HepG2 (cell line): ENCODE data around the gene LONP1. TPM values are rescaled to one million over a fixed set of nuclear protein-coding genes. Genes with fewer than 3 reads are reported as not detected.
A peak's percentile ranks its signal among the peaks of the same experiment; 100 is the strongest.

Experiments used
- ARNT ChIP-seq: fragments of 450-650 bp; IDR thresholded peaks from 2 replicates; pipeline ENCODE4 v1.6.1; 2017
- ATF7 ChIP-seq, 2 experiments: fragments of 450-650 bp in 1 of 2; sonication (generic) in 1 of 2; formaldehyde crosslinking in 1 of 2; IDR thresholded peaks; 2 replicates each; pipeline versions ENCODE4 v1.4.0 to v1.6.1; 2016 to 2020; ENCODE audit warnings: antibody characterized with exemption in 1 of 2, mild to moderate bottlenecking in 1 of 2, missing genetic modification reagents in 1 of 2
- CHCHD3 ChIP-seq: sonication (generic); formaldehyde crosslinking; IDR thresholded peaks from 2 replicates; pipeline ENCODE4 v1.8.0; 2022; ENCODE audit warnings: mild to moderate bottlenecking, missing genetic modification reagents, moderate library complexity
- CSRNP1 ChIP-seq: sonication (generic); formaldehyde crosslinking; IDR thresholded peaks from 2 replicates; pipeline ENCODE4 v1.8.1; 2023; ENCODE audit warnings: mild to moderate bottlenecking, missing genetic modification reagents
- DMAP1 ChIP-seq: IDR thresholded peaks from 2 replicates; pipeline ENCODE4 v1.6.1; 2016
- ELF4 ChIP-seq: sonication (generic); formaldehyde crosslinking; IDR thresholded peaks from 2 replicates; pipeline ENCODE4 v1.5.0; 2020; ENCODE audit warnings: missing genetic modification reagents, mild to moderate bottlenecking, moderate library complexity, borderline replicate concordance
- FLYWCH1 ChIP-seq: sonication (generic); formaldehyde crosslinking; IDR thresholded peaks from 2 replicates; pipeline ENCODE4 v1.8.1; 2023; ENCODE audit warnings: mild to moderate bottlenecking, missing genetic modification reagents
- FOXO1 ChIP-seq: sonication (generic); formaldehyde crosslinking; IDR thresholded peaks from 2 replicates; pipeline ENCODE4 v1.4.0; 2020; ENCODE audit warnings: missing genetic modification reagents
- POLR2A ChIP-seq, 2 experiments: IDR thresholded peaks; 2 replicates each; pipeline ENCODE4 v1.6.1; 2011; ENCODE audit warnings: low read depth in 2 of 2, low read length in 2 of 2, mild to moderate bottlenecking in 1 of 2, moderate library complexity in 1 of 2; ENCODE audit not compliant: insufficient read depth in 1 of 2
- RFX3 ChIP-seq: IDR thresholded peaks from 2 replicates; pipeline ENCODE4 v1.6.1; 2016; ENCODE audit warnings: missing biosample characterization, missing genetic modification reagents
- THRA ChIP-seq: sonication (generic); formaldehyde crosslinking; IDR thresholded peaks from 2 replicates; pipeline ENCODE4 v1.4.0; 2020; ENCODE audit warnings: missing genetic modification reagents, borderline replicate concordance
- ZBTB43 ChIP-seq: sonication (generic); formaldehyde crosslinking; conservative IDR thresholded peaks from 2 replicates; pipeline ENCODE4 v1.4.0; 2020; ENCODE audit warnings: missing genetic modification reagents
- ZFP90 ChIP-seq: sonication (generic); formaldehyde crosslinking; IDR thresholded peaks from 2 replicates; pipeline ENCODE4 v1.8.0; 2022; ENCODE audit warnings: missing genetic modification reagents, mild to moderate bottlenecking, inconsistent platforms, borderline replicate concordance
- ZNF121 ChIP-seq: sonication (generic); formaldehyde crosslinking; IDR thresholded peaks from 2 replicates; pipeline ENCODE4 v1.5.0; 2020; ENCODE audit warnings: mild to moderate bottlenecking, missing genetic modification reagents
- ZNF224 ChIP-seq: sonication (generic); formaldehyde crosslinking; IDR thresholded peaks from 2 replicates; pipeline ENCODE4 v1.5.0; 2020; ENCODE audit warnings: mild to moderate bottlenecking, missing genetic modification reagents
- ZNF280B ChIP-seq: sonication (generic); formaldehyde crosslinking; IDR thresholded peaks from 2 replicates; pipeline ENCODE4 v1.5.0; 2020; ENCODE audit warnings: missing genetic modification reagents, mild to moderate bottlenecking, borderline replicate concordance
- ZNF446 ChIP-seq: sonication (generic); formaldehyde crosslinking; IDR thresholded peaks from 2 replicates; pipeline ENCODE4 v1.5.0; 2020; ENCODE audit warnings: mild to moderate bottlenecking, missing genetic modification reagents
- ZNF543 ChIP-seq: sonication (generic); formaldehyde crosslinking; IDR thresholded peaks from 2 replicates; pipeline ENCODE4 v1.4.0; 2020; ENCODE audit warnings: mild to moderate bottlenecking, missing genetic modification reagents
- ZNF773 ChIP-seq: sonication (generic); formaldehyde crosslinking; IDR thresholded peaks from 2 replicates; pipeline ENCODE4 v1.4.0; 2020; ENCODE audit warnings: missing genetic modification reagents, borderline replicate concordance
- ZNF780A ChIP-seq: sonication (generic); formaldehyde crosslinking; IDR thresholded peaks from 2 replicates; pipeline ENCODE4 v1.8.0; 2022; ENCODE audit warnings: mild to moderate bottlenecking, missing genetic modification reagents, moderate library complexity
- ZNF850 ChIP-seq: sonication (generic); formaldehyde crosslinking; conservative IDR thresholded peaks from 2 replicates; pipeline ENCODE4 v1.9.0; 2021; ENCODE audit warnings: mild to moderate bottlenecking, missing genetic modification reagents
- ZSCAN25 ChIP-seq: sonication (generic); formaldehyde crosslinking; IDR thresholded peaks from 2 replicates; pipeline ENCODE4 v1.8.0; 2022; ENCODE audit warnings: mild to moderate bottlenecking, missing genetic modification reagents
- polyA plus RNA-seq, 8 experiments: library from polyadenylated mRNA; depleted of rRNA in 3 of 8; stranded (reverse) in 7 of 8; unstranded in 1 of 8; fragments of >200 nt; fragmentation: Illumina TruSeq in 4 of 8; extraction: Trizol in 4 of 8; gene quantifications; 2 replicates each; pipeline versions ENCODE4 v1.2.1 to v1.2.3, GENCODE V29; 2011 to 2016; ENCODE audit warnings: low read depth in 4 of 8, missing spikeins in 1 of 8, mixed read lengths in 1 of 8; ENCODE audit not compliant: insufficient read depth in 1 of 8
- total RNA-seq, 5 experiments: library from RNA; depleted of rRNA; stranded (reverse); fragments of >200 nt; fragmentation: Illumina TruSeq; extraction: Trizol; gene quantifications; 2 replicates each; pipeline ENCODE4 v1.2.3, GENCODE V29; 2016; ENCODE audit warnings: low read depth in 1 of 5

Gene LONP1
- total and polyA plus RNA-seq, 2 of the 13 experiments (the other 11 are each of a cell fraction or from before 2014, with no cell fraction given), result 59.5 to 76.8 TPM

GRCh38 chr19:5680437-5681368 is 39.2 kb downstream of the LONP1 start, which contains the start of the genes HSD11B1L and MICOS13 (continued):
- TF ChIP-seq ELF4, result no peak; the same call in 1 of the 2 replicates
- TF ChIP-seq RFX3 (CRISPR knock-in tag), result peak; percentile 91
- peak; percentile 43; the same call in 1 of the 2 replicates for TF ChIP-seq THRA (CRISPR knock-in tag)
- no peak for TF ChIP-seq ZNF543
- 0 out of 2 replicates have a peak, but pooled peaks have one; percentile 72 for TF ChIP-seq ZFP90 (CRISPR knock-in tag)
- peak; percentile 57 to 79 for TF ChIP-seq POLR2A (IDR thresholded peaks at IDR 0.05; ENCODE audit: insufficient read depth in 1 of 2, low read depth in 2 of 2, low read length in 2 of 2)
- TF ChIP-seq ZNF121 (CRISPR knock-in tag), result peak; percentile 72; the same call in 1 of the 2 replicates
- TF ChIP-seq FOXO1 (CRISPR knock-in tag), result no peak; the same call in 1 of the 2 replicates
- no peak for TF ChIP-seq CHCHD3 (CRISPR knock-in tag)
- no peak for TF ChIP-seq ZNF446 (CRISPR knock-in tag)
- TF ChIP-seq ZBTB43 (CRISPR knock-in tag), result no peak
- no peak for TF ChIP-seq ARNT
- TF ChIP-seq ZNF224 (CRISPR knock-in tag), result no peak
- no peak for TF ChIP-seq ZNF280B (CRISPR knock-in tag)
- TF ChIP-seq ZNF850 (CRISPR knock-in tag), result 0 out of 2 replicates have a peak, but pooled peaks have one; percentile 50
- no peak for TF ChIP-seq CSRNP1
- TF ChIP-seq ATF7 (IDR thresholded peaks at IDR 0.05), result no peak
- TF ChIP-seq ATF7 (CRISPR knock-in tag; IDR thresholded peaks at IDR 0.05), result no peak
- TF ChIP-seq ZSCAN25 (CRISPR knock-in tag), result no peak
- TF ChIP-seq ZNF773 (CRISPR knock-in tag), result peak; percentile 37; the same call in 1 of the 2 replicates
- no peak for TF ChIP-seq ZNF780A (CRISPR knock-in tag)
- TF ChIP-seq DMAP1 (CRISPR knock-in tag), result peak; percentile 72
- TF ChIP-seq FLYWCH1, result no peak
